ENCODE results near the gene TMEM163.
A peak's percentile ranks its signal among the peaks of the same experiment; 100 is the strongest.

Gene TMEM163

GRCh38 chr2:134420920-134421319, 297.9 kb downstream of the TMEM163 start:
- H3K27me3 Mint-ChIP-seq = no peaks in the 10 kb centered on the region
- no peak overlapping the region for H3K4me3 Mint-ChIP-seq
- peaks cover 7% of the 10 kb centered on the region for H3K4me1 Mint-ChIP-seq
- DNase-seq = no peak
- no peak for ATAC-seq
- H3K9me3 Mint-ChIP-seq = no peaks in the 10 kb centered on the region
- H3K27ac Mint-ChIP-seq = no peak overlapping the region

DNA sequence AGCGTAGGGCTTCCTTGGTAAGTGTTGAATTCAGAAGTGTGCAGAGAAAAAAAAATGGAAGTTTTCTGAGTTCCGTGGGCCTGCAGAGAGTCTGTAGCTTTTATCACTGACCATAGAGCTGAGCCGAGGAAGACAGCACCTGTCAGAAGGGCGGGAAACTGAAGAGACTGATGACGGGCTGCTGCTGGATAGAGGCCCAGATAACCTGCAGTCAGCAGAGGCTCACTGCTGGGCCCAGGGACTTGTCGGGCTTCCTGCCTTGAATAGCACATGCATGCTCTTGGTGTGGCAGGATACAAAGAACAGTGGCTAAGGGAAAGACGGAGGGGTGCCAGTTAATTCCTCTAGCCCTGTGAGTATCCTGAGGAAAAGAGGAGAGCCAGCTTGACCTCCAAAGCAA, 298.5 kb downstream of the TMEM163 start:
- ATAC-seq (no peak), DNase-seq (no peak)
- H3K27ac Mint-ChIP-seq = no peak overlapping the region
- H3K27me3 Mint-ChIP-seq = no peaks in the 10 kb centered on the region
- no peak overlapping the region for H3K4me3 Mint-ChIP-seq
- H3K4me1 Mint-ChIP-seq = peaks cover 7% of the 10 kb centered on the region
- no peaks in the 10 kb centered on the region for H3K9me3 Mint-ChIP-seq

DNA sequence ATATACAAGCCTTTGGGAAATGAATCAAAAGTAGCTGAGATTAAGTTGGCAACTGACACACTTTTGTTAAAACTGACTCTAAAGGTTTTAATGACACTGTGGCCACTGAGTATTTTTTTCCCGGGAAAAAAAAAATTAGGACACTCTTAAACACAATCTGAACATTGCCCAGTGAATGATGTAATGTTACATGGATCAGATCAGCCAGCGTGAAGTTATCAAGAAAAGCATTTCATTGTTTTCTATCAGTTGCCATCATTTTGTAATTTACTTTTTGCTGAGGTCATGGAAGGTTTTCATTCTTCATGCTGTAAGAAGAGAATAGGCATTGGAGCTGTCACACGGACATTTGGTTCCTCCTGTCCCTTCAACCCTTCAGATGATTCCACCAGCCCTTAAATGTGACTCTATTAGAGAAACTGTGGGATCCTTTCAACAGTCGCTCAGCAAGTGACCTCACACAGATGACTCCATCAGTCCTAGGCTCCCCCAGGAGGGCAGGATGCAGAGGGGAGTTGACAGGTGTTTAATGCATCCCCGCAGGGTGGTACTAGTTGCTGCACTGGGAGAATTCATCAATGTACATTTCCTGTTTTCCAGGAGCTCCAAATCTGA, 300.7 kb downstream of the TMEM163 start:
- no peak overlapping the region for H3K4me3 Mint-ChIP-seq
- H3K9me3 Mint-ChIP-seq = no peaks in the 10 kb centered on the region
- DNase-seq (no peak), ATAC-seq (no peak)
- peaks cover 7% of the 10 kb centered on the region for H3K4me1 Mint-ChIP-seq
- H3K27me3 Mint-ChIP-seq = no peaks in the 10 kb centered on the region
- H3K27ac Mint-ChIP-seq = no peak overlapping the region

- Mint-ChIP-seq H3K27ac (no peak overlapping the region), H3K27me3 (no peaks in the 10 kb centered on the region), H3K9me3 (no peaks in the 10 kb centered on the region), H3K4me1 (peaks cover 14% of the 10 kb centered on the region), H3K4me3 (no peak overlapping the region)
- DNase-seq = no peak
- ATAC-seq = no peak
Observed at GRCh38 chr2:134416637-134417036, 302.2 kb downstream of the TMEM163 start.

- no peak overlapping the region for H3K4me3 Mint-ChIP-seq
- no peaks in the 10 kb centered on the region for H3K27me3 Mint-ChIP-seq
- H3K4me1 Mint-ChIP-seq = peaks cover 20% of the 10 kb centered on the region
- no peaks in the 10 kb centered on the region for H3K9me3 Mint-ChIP-seq
- ATAC-seq (no peak), DNase-seq (no peak)
- H3K27ac Mint-ChIP-seq = no peak overlapping the region
Observed at GRCh38 chr2:134416018-134416417, 302.8 kb downstream of the TMEM163 start.

DNA sequence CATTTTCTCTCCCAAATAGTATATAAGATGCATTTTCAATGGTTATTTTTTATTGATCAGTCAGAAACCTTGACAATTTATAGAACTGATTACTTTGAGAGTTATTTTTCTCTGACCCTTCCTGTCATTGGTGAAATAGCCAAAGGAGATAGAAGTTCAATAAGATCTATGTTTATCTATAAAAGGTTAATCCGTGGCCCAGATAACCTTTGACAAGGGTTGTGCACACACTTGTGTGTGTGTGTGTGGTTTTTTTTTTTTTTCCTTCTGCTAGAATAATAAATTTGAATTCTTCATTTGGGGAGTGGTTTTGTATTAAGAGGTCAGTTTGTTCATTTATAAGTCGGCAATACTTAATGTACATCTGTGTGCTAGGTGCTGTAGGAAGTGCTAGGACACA, 304.9 kb downstream of the TMEM163 start:
- Mint-ChIP-seq H3K4me3 (no peak overlapping the region), H3K4me1 (peaks cover 35% of the 10 kb centered on the region), H3K27ac (no peak overlapping the region), H3K9me3 (no peaks in the 10 kb centered on the region), H3K27me3 (no peaks in the 10 kb centered on the region)
- ATAC-seq (no peak), DNase-seq (no peak)

GRCh38 chr2:134413430-134413829, 305.4 kb downstream of the TMEM163 start:
- H3K27me3 Mint-ChIP-seq = no peaks in the 10 kb centered on the region
- no peaks in the 10 kb centered on the region for H3K9me3 Mint-ChIP-seq
- DNase-seq (no peak), ATAC-seq (no peak)
- no peak overlapping the region for H3K27ac Mint-ChIP-seq
- H3K4me1 Mint-ChIP-seq = peaks cover 36% of the 10 kb centered on the region
- no peak overlapping the region for H3K4me3 Mint-ChIP-seq

DNA sequence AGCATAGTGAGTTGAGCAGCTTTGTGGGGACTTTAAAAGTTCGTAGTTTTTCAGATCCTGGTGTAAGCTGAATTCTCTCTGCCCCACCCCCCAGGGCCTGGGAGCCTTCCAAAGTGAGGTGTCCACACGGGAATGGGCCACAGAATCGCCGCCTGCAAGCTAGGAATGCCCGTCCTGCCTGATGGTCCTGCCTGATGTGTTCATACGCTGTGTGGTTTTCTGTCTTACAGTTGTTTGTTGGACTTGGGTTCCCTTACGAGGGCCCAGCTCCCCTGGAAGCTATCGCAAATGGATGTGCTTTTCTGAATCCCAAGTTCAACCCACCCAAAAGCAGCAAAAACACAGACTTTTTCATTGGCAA, 306.2 kb downstream of the TMEM163 start:
- DNase-seq (no peak), ATAC-seq (no peak)
- Mint-ChIP-seq H3K9me3 (no peaks in the 10 kb centered on the region), H3K4me3 (no peak overlapping the region), H3K4me1 (peaks cover 40% of the 10 kb centered on the region), H3K27ac (no peak overlapping the region), H3K27me3 (no peaks in the 10 kb centered on the region)

DNA sequence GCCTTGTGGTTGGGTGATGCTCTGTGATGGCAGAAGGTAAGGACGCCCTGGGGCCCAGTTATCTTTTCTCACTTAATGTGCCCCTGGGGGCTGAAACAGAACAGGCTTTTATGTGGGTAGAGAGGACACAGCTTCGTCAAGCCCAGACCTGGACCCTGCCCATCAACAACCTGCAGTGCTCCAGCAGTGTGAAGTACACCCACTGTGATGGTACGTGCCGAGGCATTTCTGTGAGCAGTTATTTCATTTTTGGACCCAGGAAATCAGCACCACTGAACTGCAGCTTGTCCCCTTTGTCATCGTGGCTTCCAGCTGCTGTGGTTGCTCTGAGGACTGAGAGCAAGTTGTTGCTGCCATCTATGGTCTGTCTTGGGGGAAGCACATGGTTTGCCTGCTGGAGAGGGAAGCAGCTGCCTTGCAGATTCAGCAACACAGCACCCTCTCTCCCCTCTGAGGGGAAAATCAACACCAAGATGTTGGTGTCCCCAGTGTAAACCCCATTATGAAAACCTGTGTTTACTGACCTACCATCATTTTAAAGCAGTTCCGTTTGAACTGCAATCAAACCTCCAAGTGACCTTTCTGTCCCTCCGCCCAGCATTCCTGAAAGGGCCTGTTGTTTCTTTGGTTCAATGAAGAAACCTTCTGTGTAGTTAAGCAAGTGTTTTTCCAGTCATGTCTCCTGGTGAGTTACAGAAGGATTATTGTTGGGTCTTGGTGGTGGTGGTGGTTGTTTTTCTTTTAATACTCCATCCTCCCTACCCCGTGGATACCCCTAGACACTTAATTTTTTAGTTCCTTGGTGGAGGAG, 306.8 kb downstream of the TMEM163 start:
- H3K9me3 Mint-ChIP-seq = no peaks in the 10 kb centered on the region
- peak; percentile 99 for ATAC-seq
- H3K4me3 Mint-ChIP-seq = no peak overlapping the region
- H3K27ac Mint-ChIP-seq = no peak overlapping the region
- peak; percentile 67 to 77 for DNase-seq
- H3K27me3 Mint-ChIP-seq = no peaks in the 10 kb centered on the region
- peaks cover 40% of the 10 kb centered on the region for H3K4me1 Mint-ChIP-seq

- no peaks in the 10 kb centered on the region for H3K9me3 Mint-ChIP-seq
- H3K27ac Mint-ChIP-seq = no peak overlapping the region
- no peaks in the 10 kb centered on the region for H3K27me3 Mint-ChIP-seq
- H3K4me3 Mint-ChIP-seq = no peak overlapping the region
- no peak for DNase-seq
- H3K4me1 Mint-ChIP-seq = peaks cover 40% of the 10 kb centered on the region
- ATAC-seq = no peak
Observed at GRCh38 chr2:134411279-134411827, 307.4 kb downstream of the TMEM163 start.

- Mint-ChIP-seq H3K9me3 (no peaks in the 10 kb centered on the region), H3K27me3 (no peaks in the 10 kb centered on the region), H3K27ac (no peak overlapping the region), H3K4me3 (no peak overlapping the region), H3K4me1 (peaks cover 40% of the 10 kb centered on the region)
- ATAC-seq (no peak), DNase-seq (no peak)
Observed at GRCh38 chr2:134410831-134411231, 308.0 kb downstream of the TMEM163 start.

- Mint-ChIP-seq H3K4me1 (peaks cover 40% of the 10 kb centered on the region), H3K9me3 (no peaks in the 10 kb centered on the region), H3K27me3 (no peaks in the 10 kb centered on the region), H3K27ac (no peak overlapping the region), H3K4me3 (no peak overlapping the region)
- DNase-seq = no peak
- no peak for ATAC-seq
Observed at GRCh38 chr2:134410006-134410405, 308.8 kb downstream of the TMEM163 start.

GRCh38 chr2:134408791-134409190, 310.0 kb downstream of the TMEM163 start:
- no peaks in the 10 kb centered on the region for H3K27me3 Mint-ChIP-seq
- ATAC-seq = no peak
- DNase-seq = no peak
- no peak overlapping the region for H3K27ac Mint-ChIP-seq
- no peaks in the 10 kb centered on the region for H3K9me3 Mint-ChIP-seq
- H3K4me1 Mint-ChIP-seq = peaks cover 40% of the 10 kb centered on the region
- H3K4me3 Mint-ChIP-seq = no peak overlapping the region

DNA sequence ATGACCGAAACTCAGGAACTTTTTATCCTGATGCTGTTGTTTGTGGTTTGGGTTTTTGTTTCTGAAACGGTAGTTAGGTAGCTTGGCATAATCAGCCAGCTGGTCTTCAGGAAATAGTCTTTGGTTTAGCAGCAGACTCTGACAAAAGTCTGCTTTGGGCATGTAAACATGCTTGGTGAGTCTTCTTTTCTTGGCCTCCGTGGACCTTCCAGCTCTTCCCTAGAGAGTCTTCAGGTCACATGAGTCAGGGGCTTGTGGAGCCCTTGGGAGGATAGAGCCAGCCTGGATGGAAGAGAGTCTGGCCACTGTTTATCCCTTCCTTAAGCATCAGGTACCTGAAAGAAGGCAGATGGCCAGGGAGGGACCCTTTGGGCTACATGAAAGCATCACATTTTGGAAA, 310.4 kb downstream of the TMEM163 start:
- no peak for DNase-seq
- no peak overlapping the region for H3K27ac Mint-ChIP-seq
- no peaks in the 10 kb centered on the region for H3K27me3 Mint-ChIP-seq
- H3K4me1 Mint-ChIP-seq = peaks cover 40% of the 10 kb centered on the region
- no peak for ATAC-seq
- H3K9me3 Mint-ChIP-seq = no peaks in the 10 kb centered on the region
- no peak overlapping the region for H3K4me3 Mint-ChIP-seq

DNA sequence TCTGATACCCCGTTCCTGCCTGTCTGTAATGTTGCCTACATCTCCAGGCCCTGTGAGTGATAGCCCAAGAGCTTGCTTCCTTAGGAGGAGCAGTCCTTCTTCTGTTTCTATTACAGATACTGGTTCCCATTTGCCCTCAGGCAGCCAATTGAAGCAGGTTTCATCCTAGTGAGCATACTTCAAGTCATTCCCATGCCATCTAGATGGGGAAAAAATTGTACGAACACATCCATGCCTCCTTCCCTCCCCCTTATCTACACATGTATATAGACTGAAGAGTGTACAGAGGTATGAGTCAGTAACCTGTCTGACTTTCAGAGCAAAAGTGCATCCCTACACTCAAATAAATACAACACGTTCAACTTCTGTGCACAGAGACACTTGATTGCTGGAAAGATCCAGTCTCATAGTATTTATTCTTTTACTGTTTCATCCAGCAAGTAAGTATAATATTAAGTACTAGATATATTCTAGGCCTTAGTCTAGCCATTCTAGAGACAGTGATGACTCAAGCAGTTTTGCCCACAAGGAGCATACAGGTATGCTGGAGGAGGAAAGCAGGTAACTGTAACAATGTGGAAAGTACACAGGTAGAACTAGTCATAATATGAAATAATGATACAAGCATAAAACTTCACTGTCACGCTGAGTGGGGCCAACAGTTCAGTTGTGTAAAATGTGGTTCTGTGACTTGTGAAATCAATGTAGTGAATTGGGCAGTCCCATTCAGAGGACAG, 311.5 kb downstream of the TMEM163 start:
- Mint-ChIP-seq H3K9me3 (no peaks in the 10 kb centered on the region), H3K4me1 (peaks cover 40% of the 10 kb centered on the region), H3K27ac (no peak overlapping the region), H3K27me3 (no peaks in the 10 kb centered on the region), H3K4me3 (no peak overlapping the region)
- DNase-seq = no peak
- no peak for ATAC-seq

DNA sequence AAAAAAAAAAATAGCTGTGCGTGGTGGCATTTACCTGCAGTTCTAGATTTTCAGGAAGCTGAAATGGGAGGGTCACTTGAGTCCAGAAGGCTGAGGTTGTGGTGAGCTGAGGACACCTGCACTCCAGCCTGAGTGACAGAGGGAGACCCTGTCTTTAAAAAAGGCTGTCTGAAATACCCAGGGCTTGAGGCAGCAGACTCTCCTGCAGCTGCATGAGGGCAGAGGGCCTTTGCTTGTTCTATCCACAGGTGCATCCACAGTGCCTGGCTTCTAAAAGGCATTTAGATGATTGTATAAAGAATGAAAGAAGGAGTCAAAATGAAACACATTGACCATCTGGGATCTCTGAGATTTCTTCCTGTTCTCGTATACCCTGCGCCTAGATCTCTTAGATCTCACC, 312.1 kb downstream of the TMEM163 start:
- Mint-ChIP-seq H3K4me3 (no peak overlapping the region), H3K9me3 (no peaks in the 10 kb centered on the region), H3K27me3 (no peaks in the 10 kb centered on the region), H3K4me1 (peaks cover 34% of the 10 kb centered on the region), H3K27ac (no peak overlapping the region)
- DNase-seq (no peak), ATAC-seq (no peak)

Data from stimulated activated naive CD8-positive, alpha-beta T cell treated with anti-CD3 and anti-CD28 coated beads, Interleukin-15, amount 100 ng/mL, for 72 hours (primary cell).